Prostate gland (tissue), 2 donors: ENCODE results near the gene EIPR1.

ENCODE experiments used
- CTCF ChIP-seq, 4 experiments: fragments of 200-600 bp in 2 of 4; fragments of 450-650 bp in 2 of 4; sonication (generic) in 2 of 4; IDR thresholded peaks; 1 replicate in 3 of 4; 2 replicates in 1 of 4; pipeline ENCODE4 v1.5.1; 2016 to 2019; ENCODE audit warnings: antibody characterized with exemption in 4 of 4, mild to moderate bottlenecking in 2 of 4, moderate library complexity in 2 of 4
- POLR2A ChIP-seq: fragments of 450-650 bp; IDR thresholded peaks from one replicate; pipeline ENCODE4 v1.6.1; 2016; ENCODE audit warnings: antibody characterized with exemption, mild to moderate bottlenecking
- POLR2AphosphoS5 ChIP-seq: sonication (generic); formaldehyde crosslinking; IDR thresholded peaks from one replicate; pipeline ENCODE4 v1.6.1; 2017; ENCODE audit warnings: antibody characterized with exemption

GRCh38 chr2:3261511-3261910 lies 116.1 kb downstream of the EIPR1 start:
- no peak for TF ChIP-seq CTCF (IDR thresholded peaks at IDR 0.05)
- no peak for TF ChIP-seq POLR2AphosphoS5
- no peak for TF ChIP-seq POLR2A
